Memory B cell (primary cell): ENCODE results near the gene TSGA10IP.

Source experiments
- ATAC-seq: fragments of 150-1000 bp; cut with Tn5 transposase; 2 replicates; pipeline ENCODE4 v1.10.0; 2021; ENCODE audit warnings: low read depth, mild to moderate bottlenecking, moderate library complexity
- DNase-seq, 2 donors: peaks; one replicate each; pipeline ENCODE4 v3.0.0; 2022; ENCODE audit warnings: low spot score in 2 of 2
- H3K27ac Mint-ChIP-seq: one replicate; pipeline ENCODE4 v1.8.0; 2022; ENCODE audit warnings: mild to moderate bottlenecking, moderate library complexity, mixed read lengths
- H3K27me3 Mint-ChIP-seq: one replicate; pipeline ENCODE4 v1.8.0; 2022; ENCODE audit warnings: mixed read lengths
- H3K36me3 Mint-ChIP-seq: one replicate; pipeline ENCODE4 v1.8.0; 2022; ENCODE audit warnings: mild to moderate bottlenecking, mixed read lengths
- H3K4me1 Mint-ChIP-seq: one replicate; pipeline ENCODE4 v1.8.0; 2022; ENCODE audit warnings: mixed read lengths
- H3K4me3 Mint-ChIP-seq: one replicate; pipeline ENCODE4 v1.8.0; 2022; ENCODE audit warnings: mild to moderate bottlenecking, moderate library complexity, mixed read lengths
- H3K9me3 Mint-ChIP-seq: one replicate; pipeline ENCODE4 v1.8.0; 2022; ENCODE audit warnings: mixed read lengths

Gene TSGA10IP

GRCh38 chr11:65911682-65912568 is 33.4 kb upstream of the TSGA10IP start:
- H3K36me3 Mint-ChIP-seq, result peaks cover 1% of the 10 kb centered on the region
- H3K4me1 Mint-ChIP-seq, result peaks cover 22% of the 10 kb centered on the region
- H3K27ac Mint-ChIP-seq, result no peak overlapping the region
- no peaks in the 10 kb centered on the region for H3K9me3 Mint-ChIP-seq
- peaks cover 13% of the 10 kb centered on the region for H3K27me3 Mint-ChIP-seq
- no peak for DNase-seq
- ATAC-seq, result no peak
- no peak overlapping the region for H3K4me3 Mint-ChIP-seq

DNA sequence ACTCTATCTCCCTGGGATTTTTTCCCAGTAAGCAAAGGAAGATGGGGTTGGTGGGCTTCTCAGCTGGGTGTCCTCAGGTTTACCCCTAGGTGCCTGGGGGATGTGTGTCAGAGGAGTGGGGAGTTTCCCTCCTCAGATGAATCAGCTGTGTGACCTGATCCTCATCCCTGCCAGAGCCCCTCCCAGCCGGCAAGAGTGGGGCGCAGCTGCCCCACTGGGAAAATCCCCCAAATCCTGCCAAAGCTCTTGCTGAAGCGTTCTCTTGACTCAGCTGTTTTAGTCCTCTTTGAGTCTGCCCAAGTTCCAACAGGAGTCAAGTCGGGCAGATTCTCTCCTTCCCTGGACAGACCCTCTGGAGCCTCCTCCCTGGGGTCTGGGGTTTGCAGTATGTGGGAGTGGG is 32.4 kb upstream of the TSGA10IP start:
- Mint-ChIP-seq H3K4me1 (peaks cover 25% of the 10 kb centered on the region), H3K27ac (no peak overlapping the region), H3K4me3 (no peak overlapping the region), H3K27me3 (peaks cover 12% of the 10 kb centered on the region), H3K36me3 (peaks cover 4% of the 10 kb centered on the region), H3K9me3 (no peaks in the 10 kb centered on the region)
- no peak for ATAC-seq
- no peak for DNase-seq

DNA sequence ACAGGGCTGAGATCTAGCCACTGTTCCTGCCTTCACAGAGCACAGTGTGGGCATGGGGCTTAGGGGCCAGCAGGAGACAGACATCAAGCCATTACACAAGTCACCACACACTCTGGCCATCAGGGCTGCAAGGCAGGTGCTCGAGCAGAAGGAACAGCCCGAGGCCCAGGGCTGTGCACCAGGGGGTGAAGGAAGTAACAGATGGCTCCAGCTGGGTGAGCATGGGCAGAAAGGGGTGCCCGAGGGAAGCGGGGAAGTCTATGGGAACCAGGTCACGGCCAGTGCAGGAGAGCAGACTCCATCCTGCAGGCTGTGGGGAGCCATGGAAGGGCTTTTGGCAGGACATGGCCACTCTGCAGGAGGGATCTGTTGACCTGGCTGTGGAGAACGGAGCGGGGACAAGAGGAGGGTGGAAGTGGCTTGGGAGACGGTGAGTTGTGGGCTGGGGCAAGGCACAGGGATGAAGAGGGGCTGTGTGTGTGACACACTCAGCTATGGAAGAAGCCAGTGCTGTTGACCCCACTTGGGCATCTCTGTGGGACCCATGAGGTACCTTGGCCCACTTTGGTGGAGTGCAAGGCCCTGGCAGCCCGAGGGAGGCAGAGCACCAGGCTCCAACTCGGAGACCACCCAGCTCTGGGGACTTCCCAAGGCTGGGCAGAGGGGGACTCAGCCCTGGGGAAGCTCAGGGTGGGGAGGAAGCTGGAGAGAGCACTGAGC is 30.0 kb upstream of the TSGA10IP start:
- ATAC-seq (no peak), DNase-seq (no peak)
- no peak overlapping the region for H3K27ac Mint-ChIP-seq
- no peaks in the 10 kb centered on the region for H3K9me3 Mint-ChIP-seq
- peaks cover 25% of the 10 kb centered on the region for H3K4me1 Mint-ChIP-seq
- no peak overlapping the region for H3K4me3 Mint-ChIP-seq
- H3K36me3 Mint-ChIP-seq, result peaks cover 4% of the 10 kb centered on the region
- peaks cover 3% of the 10 kb centered on the region for H3K27me3 Mint-ChIP-seq

DNA sequence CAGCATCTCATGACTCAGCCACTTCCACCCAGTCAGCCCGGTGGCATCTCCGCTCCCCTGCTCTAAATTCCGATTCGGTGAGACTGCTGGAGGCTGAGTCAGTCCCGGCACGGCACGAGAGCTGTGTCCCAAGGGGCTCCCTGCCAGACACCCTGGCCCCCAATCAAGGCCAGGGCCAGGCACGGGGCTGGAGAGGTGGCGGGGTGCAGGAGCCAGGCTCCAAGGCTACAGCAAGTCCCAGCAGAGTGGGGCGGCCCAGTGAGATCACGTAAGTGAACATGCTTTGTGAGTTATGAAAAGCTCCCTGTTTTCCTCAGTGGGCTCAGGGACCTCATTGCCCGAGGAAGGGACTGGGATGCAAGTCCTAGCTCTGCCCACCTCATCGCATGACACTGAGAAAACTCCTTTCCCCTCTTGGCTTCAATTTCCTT is 29.4 kb upstream of the TSGA10IP start:
- Mint-ChIP-seq H3K4me3 (no peak overlapping the region), H3K27ac (no peak overlapping the region), H3K9me3 (no peaks in the 10 kb centered on the region), H3K27me3 (peaks cover 3% of the 10 kb centered on the region), H3K36me3 (peaks cover 4% of the 10 kb centered on the region), H3K4me1 (peaks cover 25% of the 10 kb centered on the region)
- no peak for DNase-seq
- ATAC-seq, result no peak

DNA sequence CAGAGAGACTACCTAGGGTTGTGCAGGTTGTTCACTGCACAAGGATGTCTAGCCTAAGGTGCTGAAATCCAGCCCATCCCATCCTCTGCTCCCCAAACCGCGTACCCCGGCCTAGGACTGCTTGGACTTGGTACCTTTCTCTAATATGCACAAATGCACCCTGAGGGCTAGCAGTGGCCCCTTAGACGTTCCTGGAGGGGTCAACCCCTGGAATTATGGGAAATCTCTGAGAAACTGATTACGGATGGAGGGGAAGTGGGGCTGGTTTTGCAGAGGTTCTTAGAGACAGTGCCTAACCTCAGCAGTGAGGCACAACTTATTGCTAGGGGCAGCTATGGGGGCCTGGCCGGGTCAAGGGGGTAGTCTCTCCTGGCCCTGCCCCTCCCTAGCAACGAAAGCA is 28.9 kb upstream of the TSGA10IP start:
- H3K9me3 Mint-ChIP-seq, result no peaks in the 10 kb centered on the region
- H3K36me3 Mint-ChIP-seq, result peaks cover 4% of the 10 kb centered on the region
- H3K4me1 Mint-ChIP-seq, result peaks cover 25% of the 10 kb centered on the region
- H3K4me3 Mint-ChIP-seq, result peak overlapping the region; percentile 86
- ATAC-seq (no peak), DNase-seq (no peak)
- H3K27me3 Mint-ChIP-seq, result peaks cover 3% of the 10 kb centered on the region
- H3K27ac Mint-ChIP-seq, result no peak overlapping the region

DNA sequence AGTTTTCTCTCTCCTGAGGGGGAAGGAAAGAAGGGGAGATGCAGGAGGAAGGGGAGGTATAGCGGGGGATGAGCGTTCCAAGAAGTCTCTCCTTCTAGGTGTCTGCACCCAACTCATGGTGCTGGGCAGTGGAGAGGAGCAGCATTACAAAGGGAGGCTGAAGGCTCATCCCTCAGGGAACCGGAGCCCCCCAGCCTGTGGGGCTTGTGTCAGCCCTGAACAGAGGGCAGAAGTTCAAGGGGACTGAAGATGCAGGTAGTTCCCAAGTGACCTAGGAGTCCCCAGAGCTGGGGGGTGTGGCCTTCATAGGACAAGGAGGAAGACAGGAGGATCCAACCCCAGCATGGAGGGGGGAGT is 28.2 kb upstream of the TSGA10IP start:
- H3K27ac Mint-ChIP-seq, result no peak overlapping the region
- peaks cover 23% of the 10 kb centered on the region for H3K4me1 Mint-ChIP-seq
- H3K36me3 Mint-ChIP-seq, result peaks cover 5% of the 10 kb centered on the region
- ATAC-seq, result no peak
- peak overlapping the region; percentile 86 for H3K4me3 Mint-ChIP-seq
- DNase-seq, result no peak
- no peaks in the 10 kb centered on the region for H3K27me3 Mint-ChIP-seq
- H3K9me3 Mint-ChIP-seq, result no peaks in the 10 kb centered on the region

GRCh38 chr11:65917434-65918210 is 27.7 kb upstream of the TSGA10IP start:
- H3K36me3 Mint-ChIP-seq, result peaks cover 8% of the 10 kb centered on the region
- ATAC-seq (no peak), DNase-seq (no peak)
- no peak overlapping the region for H3K27ac Mint-ChIP-seq
- H3K27me3 Mint-ChIP-seq, result no peaks in the 10 kb centered on the region
- H3K9me3 Mint-ChIP-seq, result no peaks in the 10 kb centered on the region
- H3K4me3 Mint-ChIP-seq, result peak overlapping the region; percentile 86
- peaks cover 24% of the 10 kb centered on the region for H3K4me1 Mint-ChIP-seq

GRCh38 chr11:65918211-65919140 is 26.8 kb upstream of the TSGA10IP start, which contains the start of gene C11orf68:
C11orf68 (minus strand) TSS chr11:65919062; CDS start chr11:65919031, 31 bp downstream.
- H3K27me3 Mint-ChIP-seq, result no peaks in the 10 kb centered on the region
- H3K4me3 Mint-ChIP-seq, result peak within 1 kb of the TSS; percentile 96
- DNase-seq (no peak), ATAC-seq (peak; percentile 70)
- H3K36me3 Mint-ChIP-seq, result peaks cover 11% of the 10 kb centered on the region
- H3K4me1 Mint-ChIP-seq, result peaks cover 24% of the 10 kb centered on the region
- H3K27ac Mint-ChIP-seq, result peak within 1 kb of the TSS; percentile 86
- H3K9me3 Mint-ChIP-seq, result no peaks in the 10 kb centered on the region

DNA sequence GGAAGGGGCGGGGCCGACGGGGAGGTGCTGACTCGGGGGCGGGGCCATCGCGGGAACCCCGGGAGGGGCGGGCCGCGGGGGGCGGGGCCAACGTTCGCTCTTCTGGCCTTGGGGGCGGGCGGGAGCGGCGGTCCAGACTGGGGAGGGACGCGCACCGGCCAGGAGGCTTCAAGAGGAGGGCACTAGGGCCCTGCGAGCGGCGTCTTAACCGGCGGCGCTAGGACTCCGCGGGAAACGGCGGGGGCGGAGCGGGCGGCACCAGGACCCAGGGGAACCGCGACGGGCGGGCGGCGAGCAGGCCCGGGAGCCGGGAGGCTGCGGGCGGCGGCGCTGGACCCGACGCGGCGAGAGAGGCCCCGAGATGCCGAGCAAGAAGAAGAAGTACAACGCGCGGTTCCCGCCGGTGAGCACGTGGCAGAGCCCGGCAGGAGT is 26.1 kb upstream of the TSGA10IP start, which contains the start of gene DRAP1:
TSS of gene DRAP1 (plus strand) at position 286 of the 432 bp plus-strand sequence. CDS start at position 362, 76 bp downstream.
- DNase-seq (peak; percentile 93 to 96), ATAC-seq (peak; percentile 87)
- Mint-ChIP-seq H3K27ac (peak within 1 kb of the TSS; percentile 86), H3K27me3 (no peaks in the 10 kb centered on the region), H3K36me3 (peaks cover 11% of the 10 kb centered on the region), H3K4me1 (peaks cover 24% of the 10 kb centered on the region), H3K4me3 (peak within 1 kb of the TSS; percentile 96), H3K9me3 (no peaks in the 10 kb centered on the region)

GRCh38 chr11:65919573-65920371 is 25.5 kb upstream of the TSGA10IP start:
- H3K4me3 Mint-ChIP-seq, result peak overlapping the region; percentile 96
- peak overlapping the region; percentile 73 for H3K27ac Mint-ChIP-seq
- no peaks in the 10 kb centered on the region for H3K9me3 Mint-ChIP-seq
- DNase-seq (peak in 1 of 2 donors; percentile 49), ATAC-seq (peak; percentile 41)
- no peaks in the 10 kb centered on the region for H3K27me3 Mint-ChIP-seq
- peaks cover 22% of the 10 kb centered on the region for H3K4me1 Mint-ChIP-seq
- H3K36me3 Mint-ChIP-seq, result peaks cover 12% of the 10 kb centered on the region

GRCh38 chr11:65920372-65920802 is 24.9 kb upstream of the TSGA10IP start:
- H3K4me3 Mint-ChIP-seq, result peak overlapping the region; percentile 96
- H3K4me1 Mint-ChIP-seq, result peaks cover 16% of the 10 kb centered on the region
- no peak overlapping the region for H3K27ac Mint-ChIP-seq
- ATAC-seq (no peak), DNase-seq (no peak)
- no peaks in the 10 kb centered on the region for H3K27me3 Mint-ChIP-seq
- H3K36me3 Mint-ChIP-seq, result peaks cover 12% of the 10 kb centered on the region
- no peaks in the 10 kb centered on the region for H3K9me3 Mint-ChIP-seq

- peaks cover 12% of the 10 kb centered on the region for H3K36me3 Mint-ChIP-seq
- no peak overlapping the region for H3K27ac Mint-ChIP-seq
- no peak for ATAC-seq
- no peaks in the 10 kb centered on the region for H3K27me3 Mint-ChIP-seq
- DNase-seq, result no peak
- peak overlapping the region; percentile 41 for H3K4me3 Mint-ChIP-seq
- no peaks in the 10 kb centered on the region for H3K9me3 Mint-ChIP-seq
- H3K4me1 Mint-ChIP-seq, result peaks cover 15% of the 10 kb centered on the region
These were observed 24.2 kb upstream of the TSGA10IP start for GRCh38 chr11:65921033-65921555.
